GM23338 (cell line): ENCODE measurements around the gene ADIPOR2.
"Not testable (repeated sequence)": the region's sequence is repeated elsewhere in the genome, so short reads cannot be mapped to it uniquely, and the experiment has no call there.

Experiments
- CREB1 ChIP-seq: fragments of 250-450 bp; sonication (Bioruptor Pico); IDR thresholded peaks from 2 replicates; pipeline ENCODE4 v1.5.0; 2020; ENCODE audit warnings: low read depth, mild to moderate bottlenecking, moderate library complexity
- EZH2 ChIP-seq: fragments of 200-600 bp; sonication (generic); IDR thresholded peaks from one replicate; pipeline ENCODE4 v1.8.0; 2017; ENCODE audit warnings: antibody characterized with exemption, mild to moderate bottlenecking, low read depth; ENCODE audit not compliant: unreplicated experiment
- POLR2AphosphoS5 ChIP-seq: IDR thresholded peaks from 2 replicates; pipeline ENCODE4 v1.6.1; 2016; ENCODE audit warnings: antibody characterized with exemption, low read depth
- ZNF114 ChIP-seq: fragments of 250-450 bp; sonication (Bioruptor Pico); IDR thresholded peaks from 2 replicates; pipeline ENCODE4 v1.5.0; 2020; ENCODE audit warnings: mild to moderate bottlenecking, moderate library complexity
- TF ChIP-seq, protein P1 (sequence below), 2 experiments: fragments of 200-600 bp in 1 of 2; sonication (generic) in 1 of 2; conservative IDR thresholded peaks; 2 replicates each; pipeline versions ENCODE4 v1.5.1 to v1.6.1; 2016 to 2017; ENCODE audit warnings: antibody characterized with exemption in 2 of 2, low read depth in 2 of 2, mild to moderate bottlenecking in 2 of 2, moderate library complexity in 1 of 2
- TF ChIP-seq, protein P2 (sequence below): IDR thresholded peaks from one replicate; pipeline ENCODE4 v1.6.1; 2018; ENCODE audit warnings: antibody characterized with exemption; ENCODE audit not compliant: unreplicated experiment

DNA sequence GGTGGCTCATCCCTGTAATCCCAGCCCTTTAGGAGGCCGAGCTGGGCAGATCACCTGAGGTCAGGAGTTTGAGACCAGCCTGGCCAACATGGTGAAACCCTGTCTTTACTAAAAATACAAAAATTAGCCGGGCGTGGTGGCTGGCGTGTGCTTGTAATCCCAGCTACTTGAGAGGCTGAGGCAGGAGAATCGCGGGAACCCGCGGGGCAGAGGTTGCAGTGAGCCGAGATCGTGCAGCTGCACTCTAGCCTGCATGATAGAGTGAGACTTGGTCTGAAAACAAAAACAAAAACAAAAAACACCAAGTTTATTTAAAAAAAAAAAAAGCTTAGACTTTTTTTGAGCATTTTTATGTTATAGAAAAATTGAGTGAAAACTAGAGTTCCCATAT lies 40.8 kb downstream of the ADIPOR2 start:
- TF ChIP-seq, protein P1, sequence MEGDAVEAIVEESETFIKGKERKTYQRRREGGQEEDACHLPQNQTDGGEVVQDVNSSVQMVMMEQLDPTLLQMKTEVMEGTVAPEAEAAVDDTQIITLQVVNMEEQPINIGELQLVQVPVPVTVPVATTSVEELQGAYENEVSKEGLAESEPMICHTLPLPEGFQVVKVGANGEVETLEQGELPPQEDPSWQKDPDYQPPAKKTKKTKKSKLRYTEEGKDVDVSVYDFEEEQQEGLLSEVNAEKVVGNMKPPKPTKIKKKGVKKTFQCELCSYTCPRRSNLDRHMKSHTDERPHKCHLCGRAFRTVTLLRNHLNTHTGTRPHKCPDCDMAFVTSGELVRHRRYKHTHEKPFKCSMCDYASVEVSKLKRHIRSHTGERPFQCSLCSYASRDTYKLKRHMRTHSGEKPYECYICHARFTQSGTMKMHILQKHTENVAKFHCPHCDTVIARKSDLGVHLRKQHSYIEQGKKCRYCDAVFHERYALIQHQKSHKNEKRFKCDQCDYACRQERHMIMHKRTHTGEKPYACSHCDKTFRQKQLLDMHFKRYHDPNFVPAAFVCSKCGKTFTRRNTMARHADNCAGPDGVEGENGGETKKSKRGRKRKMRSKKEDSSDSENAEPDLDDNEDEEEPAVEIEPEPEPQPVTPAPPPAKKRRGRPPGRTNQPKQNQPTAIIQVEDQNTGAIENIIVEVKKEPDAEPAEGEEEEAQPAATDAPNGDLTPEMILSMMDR (conservative IDR thresholded peaks at IDR 0.05; ENCODE audit: low read depth in 2 of 2) = not testable (repeated sequence)
- TF ChIP-seq, protein P2, sequence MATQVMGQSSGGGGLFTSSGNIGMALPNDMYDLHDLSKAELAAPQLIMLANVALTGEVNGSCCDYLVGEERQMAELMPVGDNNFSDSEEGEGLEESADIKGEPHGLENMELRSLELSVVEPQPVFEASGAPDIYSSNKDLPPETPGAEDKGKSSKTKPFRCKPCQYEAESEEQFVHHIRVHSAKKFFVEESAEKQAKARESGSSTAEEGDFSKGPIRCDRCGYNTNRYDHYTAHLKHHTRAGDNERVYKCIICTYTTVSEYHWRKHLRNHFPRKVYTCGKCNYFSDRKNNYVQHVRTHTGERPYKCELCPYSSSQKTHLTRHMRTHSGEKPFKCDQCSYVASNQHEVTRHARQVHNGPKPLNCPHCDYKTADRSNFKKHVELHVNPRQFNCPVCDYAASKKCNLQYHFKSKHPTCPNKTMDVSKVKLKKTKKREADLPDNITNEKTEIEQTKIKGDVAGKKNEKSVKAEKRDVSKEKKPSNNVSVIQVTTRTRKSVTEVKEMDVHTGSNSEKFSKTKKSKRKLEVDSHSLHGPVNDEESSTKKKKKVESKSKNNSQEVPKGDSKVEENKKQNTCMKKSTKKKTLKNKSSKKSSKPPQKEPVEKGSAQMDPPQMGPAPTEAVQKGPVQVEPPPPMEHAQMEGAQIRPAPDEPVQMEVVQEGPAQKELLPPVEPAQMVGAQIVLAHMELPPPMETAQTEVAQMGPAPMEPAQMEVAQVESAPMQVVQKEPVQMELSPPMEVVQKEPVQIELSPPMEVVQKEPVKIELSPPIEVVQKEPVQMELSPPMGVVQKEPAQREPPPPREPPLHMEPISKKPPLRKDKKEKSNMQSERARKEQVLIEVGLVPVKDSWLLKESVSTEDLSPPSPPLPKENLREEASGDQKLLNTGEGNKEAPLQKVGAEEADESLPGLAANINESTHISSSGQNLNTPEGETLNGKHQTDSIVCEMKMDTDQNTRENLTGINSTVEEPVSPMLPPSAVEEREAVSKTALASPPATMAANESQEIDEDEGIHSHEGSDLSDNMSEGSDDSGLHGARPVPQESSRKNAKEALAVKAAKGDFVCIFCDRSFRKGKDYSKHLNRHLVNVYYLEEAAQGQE = not testable (repeated sequence)
- not testable (repeated sequence) for TF ChIP-seq POLR2AphosphoS5; EZH2; ZNF114 (CRISPR knock-in tag); CREB1 (CRISPR knock-in tag)
